T-helper 17 cell (primary cell): ENCODE measurements around the gene TMEM130. TPM values are rescaled to one million over a fixed set of nuclear protein-coding genes. Genes with fewer than 3 reads are reported as not detected.
A peak's percentile ranks its signal among the peaks of the same experiment; 100 is the strongest.

Experiments
- ATAC-seq: fragments of 150-1000 bp; cut with Tn5 transposase; 2 replicates; pipeline ENCODE4 v1.10.0; 2021; ENCODE audit warnings: mild to moderate bottlenecking, moderate library complexity
- DNase-seq, 3 donors: peaks; one replicate each; pipeline versions ENCODE4 v3.0.0 to v3.0.0-alpha.2; 2020 to 2021
- H3K9me3 ChIP-seq: one replicate; pipeline ENCODE4 v1.7.0; 2013; ENCODE audit warnings: low read length, mild to moderate bottlenecking; ENCODE audit not compliant: control insufficient read depth, poor library complexity, severe bottlenecking
- H3K27ac Mint-ChIP-seq: one replicate; pipeline ENCODE4 v1.8.0; 2022; ENCODE audit warnings: mild to moderate bottlenecking, moderate library complexity, mixed read lengths
- H3K27me3 Mint-ChIP-seq: one replicate; pipeline ENCODE4 v1.8.0; 2022; ENCODE audit warnings: mixed read lengths
- H3K36me3 Mint-ChIP-seq: one replicate; pipeline ENCODE4 v1.8.0; 2022; ENCODE audit warnings: low read depth, mixed read lengths
- H3K4me1 Mint-ChIP-seq: one replicate; pipeline ENCODE4 v1.8.0; 2022; ENCODE audit warnings: mild to moderate bottlenecking, mixed read lengths
- H3K4me3 Mint-ChIP-seq: one replicate; pipeline ENCODE4 v1.8.0; 2022; ENCODE audit warnings: mild to moderate bottlenecking, moderate library complexity, mixed read lengths
- total RNA-seq, 4 donors: library from RNA in 2 of 4; stranded (reverse) in 2 of 4; gene quantifications; one replicate each; pipeline ENCODE4 v1.2.3 and lab custom pipeline; 2022 to 2026

TMEM130 gene
- total RNA-seq, 2 donors from 2014 or later, result 0.22 TPM; not detected in 1

- no peaks in the 10 kb centered on the region for H3K36me3 Mint-ChIP-seq
- DNase-seq (no peak), ATAC-seq (peak; percentile 44)
- H3K9me3 ChIP-seq, result no peaks in the 10 kb centered on the region
- no peak overlapping the region for H3K4me3 Mint-ChIP-seq
- no peaks in the 10 kb centered on the region for H3K27me3 Mint-ChIP-seq
- no peak overlapping the region for H3K27ac Mint-ChIP-seq
- peaks cover 3% of the 10 kb centered on the region for H3K4me1 Mint-ChIP-seq
These were observed 2.6 kb upstream of the TMEM130 start for GRCh38 chr7:98872328-98872924.

GRCh38 chr7:98870807-98871491 is 1.1 kb upstream of the TMEM130 start:
- no peak for ATAC-seq
- H3K9me3 ChIP-seq, result no peaks in the 10 kb centered on the region
- H3K4me3 Mint-ChIP-seq, result peak overlapping the region; percentile 87
- peak overlapping the region; percentile 21 for H3K27ac Mint-ChIP-seq
- no peaks in the 10 kb centered on the region for H3K27me3 Mint-ChIP-seq
- DNase-seq, result no peak
- peaks cover 3% of the 10 kb centered on the region for H3K4me1 Mint-ChIP-seq
- H3K36me3 Mint-ChIP-seq, result no peaks in the 10 kb centered on the region

- Mint-ChIP-seq H3K27me3 (no peaks in the 10 kb centered on the region), H3K36me3 (no peaks in the 10 kb centered on the region), H3K4me1 (peaks cover 3% of the 10 kb centered on the region), H3K27ac (peak overlapping the region; percentile 21), H3K4me3 (peak overlapping the region; percentile 87)
- ATAC-seq (peak; percentile 83), DNase-seq (peak; percentile 28 to 59 (median 42))
- H3K9me3 ChIP-seq, result no peaks in the 10 kb centered on the region
These were observed 372 bp upstream of the TMEM130 start for GRCh38 chr7:98870121-98870651.

GRCh38 chr7:98869027-98869596 is 702 bp downstream of the TMEM130 start:
- Mint-ChIP-seq H3K4me1 (peaks cover 3% of the 10 kb centered on the region), H3K4me3 (peak overlapping the region; percentile 87), H3K27ac (no peak overlapping the region), H3K27me3 (no peaks in the 10 kb centered on the region), H3K36me3 (no peaks in the 10 kb centered on the region)
- no peaks in the 10 kb centered on the region for H3K9me3 ChIP-seq
- DNase-seq, result no peak
- no peak for ATAC-seq

- H3K9me3 ChIP-seq, result no peaks in the 10 kb centered on the region
- Mint-ChIP-seq H3K4me3 (no peak overlapping the region), H3K4me1 (peaks cover 5% of the 10 kb centered on the region), H3K36me3 (no peaks in the 10 kb centered on the region), H3K27me3 (no peaks in the 10 kb centered on the region), H3K27ac (no peak overlapping the region)
- ATAC-seq (no peak), DNase-seq (no peak)
These were observed 1.4 kb downstream of the TMEM130 start for GRCh38 chr7:98868450-98868849.

GRCh38 chr7:98866765-98867164 is 3.0 kb downstream of the TMEM130 start:
- Mint-ChIP-seq H3K27me3 (no peaks in the 10 kb centered on the region), H3K36me3 (no peaks in the 10 kb centered on the region)

GRCh38 chr7:98866351-98866750 is 3.5 kb downstream of the TMEM130 start:
- H3K27me3 Mint-ChIP-seq, result no peaks in the 10 kb centered on the region
- no peak for ATAC-seq

More at GRCh38 chr7:98866765-98867164, 3.0 kb downstream of the TMEM130 start:
- Mint-ChIP-seq H3K4me1 (peaks cover 5% of the 10 kb centered on the region), H3K4me3 (no peak overlapping the region), H3K27ac (no peak overlapping the region)
- no peaks in the 10 kb centered on the region for H3K9me3 ChIP-seq
- no peak for ATAC-seq
- no peak for DNase-seq

GRCh38 chr7:98864731-98865453 is 4.9 kb downstream of the TMEM130 start:
- H3K9me3 ChIP-seq, result no peaks in the 10 kb centered on the region
- DNase-seq, result no peak
- Mint-ChIP-seq H3K4me3 (no peak overlapping the region), H3K27me3 (peaks cover 7% of the 10 kb centered on the region), H3K27ac (no peak overlapping the region), H3K4me1 (peaks cover 2% of the 10 kb centered on the region), H3K36me3 (no peaks in the 10 kb centered on the region)
- no peak for ATAC-seq

More at GRCh38 chr7:98866351-98866750, 3.5 kb downstream of the TMEM130 start:
- no peak for DNase-seq
- Mint-ChIP-seq H3K4me1 (peaks cover 5% of the 10 kb centered on the region), H3K27ac (no peak overlapping the region), H3K4me3 (no peak overlapping the region), H3K36me3 (no peaks in the 10 kb centered on the region)
- no peaks in the 10 kb centered on the region for H3K9me3 ChIP-seq

- H3K9me3 ChIP-seq, result no peaks in the 10 kb centered on the region
- no peak overlapping the region for H3K4me3 Mint-ChIP-seq
- no peak for ATAC-seq
- H3K27ac Mint-ChIP-seq, result no peak overlapping the region
- peaks cover 2% of the 10 kb centered on the region for H3K36me3 Mint-ChIP-seq
- peaks cover 2% of the 10 kb centered on the region for H3K4me1 Mint-ChIP-seq
- H3K27me3 Mint-ChIP-seq, result peaks cover 8% of the 10 kb centered on the region
- DNase-seq, result no peak
These were observed 6.2 kb downstream of the TMEM130 start for GRCh38 chr7:98863601-98864000.

- Mint-ChIP-seq H3K4me3 (no peak overlapping the region), H3K4me1 (peaks cover 2% of the 10 kb centered on the region), H3K36me3 (peaks cover 2% of the 10 kb centered on the region), H3K27ac (no peak overlapping the region), H3K27me3 (peaks cover 12% of the 10 kb centered on the region)
- H3K9me3 ChIP-seq, result no peaks in the 10 kb centered on the region
- ATAC-seq (no peak), DNase-seq (no peak)
These were observed 6.9 kb downstream of the TMEM130 start for GRCh38 chr7:98862716-98863420.

- Mint-ChIP-seq H3K4me1 (peaks cover 2% of the 10 kb centered on the region), H3K27ac (no peak overlapping the region), H3K27me3 (peaks cover 14% of the 10 kb centered on the region), H3K36me3 (peaks cover 2% of the 10 kb centered on the region), H3K4me3 (no peak overlapping the region)
- DNase-seq (no peak), ATAC-seq (no peak)
- H3K9me3 ChIP-seq, result no peaks in the 10 kb centered on the region
These were observed 7.6 kb downstream of the TMEM130 start for GRCh38 chr7:98862203-98862602.

GRCh38 chr7:98860071-98860470 is 9.7 kb downstream of the TMEM130 start:
- H3K36me3 Mint-ChIP-seq, result peaks cover 2% of the 10 kb centered on the region
- H3K27ac Mint-ChIP-seq, result no peak overlapping the region
- H3K9me3 ChIP-seq, result no peaks in the 10 kb centered on the region
- H3K4me1 Mint-ChIP-seq, result peaks cover 2% of the 10 kb centered on the region
- ATAC-seq (no peak), DNase-seq (no peak)
- H3K27me3 Mint-ChIP-seq, result peaks cover 16% of the 10 kb centered on the region
- H3K4me3 Mint-ChIP-seq, result no peak overlapping the region
